Measurements from ENCODE around the gene KLHDC8A. TPM values are rescaled to one million over a fixed set of nuclear protein-coding genes. Genes with fewer than 3 reads are reported as not detected.

The KLHDC8A gene
- total and polyA plus RNA-seq, 9 of the 15 experiments (the other 6 are each of a cell fraction or from before 2014, with no cell fraction given), result 0.01 to 0.54 (median 0.04) TPM; not detected in 6

DNA sequence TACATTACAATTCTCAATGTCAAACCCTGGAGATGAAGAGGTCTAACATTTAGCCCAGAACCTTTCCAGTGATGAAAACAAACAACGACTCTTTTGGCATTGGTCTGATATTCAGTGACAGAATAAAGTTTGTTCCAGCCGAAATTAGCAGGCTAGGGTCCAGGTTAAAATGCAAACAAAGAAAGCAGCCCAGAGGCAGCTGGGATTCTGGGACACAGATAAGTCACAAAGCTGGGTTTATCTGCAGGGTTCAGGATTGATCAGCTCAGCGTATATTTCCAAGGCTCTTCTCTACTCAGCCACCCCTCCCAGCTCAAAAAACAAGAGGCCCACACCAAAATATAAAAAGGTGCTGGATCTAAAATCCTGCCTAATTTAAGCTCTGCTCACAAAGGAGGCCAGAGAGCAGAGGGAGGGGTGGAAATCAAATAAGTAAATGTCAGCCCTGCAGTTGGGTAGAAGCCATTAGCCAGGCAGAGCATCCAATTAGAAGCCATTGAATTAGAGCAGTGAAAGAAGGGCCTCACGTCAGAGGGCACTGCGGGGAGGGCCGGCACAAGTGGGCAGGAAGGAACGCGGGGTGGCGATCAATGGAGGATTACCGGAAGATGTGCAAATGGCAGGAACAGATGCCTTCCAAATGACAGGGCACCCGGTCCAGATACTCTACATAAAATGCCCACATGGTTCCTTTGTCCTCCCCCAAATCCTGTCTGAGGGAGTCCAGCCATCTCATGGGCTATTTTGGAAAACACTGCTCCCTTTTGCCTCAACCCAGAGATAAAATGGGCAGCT, 3.2 kb upstream of the KLHDC8A start:
- no peak overlapping the region for H3K27ac ChIP-seq (ENCODE audit: extremely low read depth, low read depth, low read length)
- in situ Hi-C loops (cut with MboI), result loop anchor here (10.0 kb wide), 1 partner anchor 125 kb away; no protein-coding TSS in a partner anchor
- no peak overlapping the region for H3K4me2 ChIP-seq (ENCODE audit: insufficient read depth, low read length)
- intact Hi-C loops (cut with micrococcal nuclease), result loop anchor here (10.0 kb wide), 1 partner anchor 75 kb away; no protein-coding TSS in a partner anchor
- no peaks in the 10 kb centered on the region; the same call in 1 of the 2 replicates for H4K20me1 ChIP-seq (replicated peaks; ENCODE audit: control insufficient read depth, insufficient read depth, low read length)
- H3K9me3 ChIP-seq (replicated peaks; ENCODE audit: control insufficient read depth, insufficient read depth, low read depth, low read length), result no peaks in the 10 kb centered on the region
- no peaks in the 10 kb centered on the region for H3K36me3 ChIP-seq (ENCODE audit: control insufficient read depth, insufficient read depth, low read length)
- peaks cover 41 to 54% of the 10 kb centered on the region in 2 experiments for H3K27me3 ChIP-seq (ENCODE audit: control insufficient read depth in 2 of 2, insufficient read depth in 2 of 2, low read length in 2 of 2)
- POLR2A ChIA-PET, result no interaction called here
- no TSS peak for BruUV-seq (replicated peaks)
- no peak overlapping the region for H3K9ac ChIP-seq (ENCODE audit: insufficient read depth in 1 of 2, low read depth in 2 of 2, low read length in 2 of 2)
- FAIRE-seq, result no peak
- no peaks in the 10 kb centered on the region for H3K9me1 ChIP-seq (ENCODE audit: control insufficient read depth, insufficient read depth, low read length)
- no peak for ATAC-seq
- H3K4me3 ChIP-seq, result no peak overlapping the region
- H3K79me2 ChIP-seq (ENCODE audit: control insufficient read depth, insufficient read depth, low read length), result no peaks in the 10 kb centered on the region
- H3K4me1 ChIP-seq (replicated peaks in 1 of 2; ENCODE audit: control insufficient read depth in 2 of 2, insufficient read depth in 2 of 2, low read length in 2 of 2), result peaks cover 0 to 3% of the 10 kb centered on the region in 2 experiments; a peak in 1 of 5 replicates
- TF ChIP-seq RBM14 (IDR thresholded peaks at IDR 0.05; ENCODE audit: borderline replicate concordance, insufficient read depth, low read depth, low read length) (no peak), CBX2 (IDR thresholded peaks at IDR 0.05; ENCODE audit: insufficient read depth, low read length, poor library complexity, severe bottlenecking) (no peak), ZNF75A (CRISPR knock-in tag; IDR thresholded peaks at IDR 0.05) (no peak)
- TF ChIP-seq, protein P1, sequence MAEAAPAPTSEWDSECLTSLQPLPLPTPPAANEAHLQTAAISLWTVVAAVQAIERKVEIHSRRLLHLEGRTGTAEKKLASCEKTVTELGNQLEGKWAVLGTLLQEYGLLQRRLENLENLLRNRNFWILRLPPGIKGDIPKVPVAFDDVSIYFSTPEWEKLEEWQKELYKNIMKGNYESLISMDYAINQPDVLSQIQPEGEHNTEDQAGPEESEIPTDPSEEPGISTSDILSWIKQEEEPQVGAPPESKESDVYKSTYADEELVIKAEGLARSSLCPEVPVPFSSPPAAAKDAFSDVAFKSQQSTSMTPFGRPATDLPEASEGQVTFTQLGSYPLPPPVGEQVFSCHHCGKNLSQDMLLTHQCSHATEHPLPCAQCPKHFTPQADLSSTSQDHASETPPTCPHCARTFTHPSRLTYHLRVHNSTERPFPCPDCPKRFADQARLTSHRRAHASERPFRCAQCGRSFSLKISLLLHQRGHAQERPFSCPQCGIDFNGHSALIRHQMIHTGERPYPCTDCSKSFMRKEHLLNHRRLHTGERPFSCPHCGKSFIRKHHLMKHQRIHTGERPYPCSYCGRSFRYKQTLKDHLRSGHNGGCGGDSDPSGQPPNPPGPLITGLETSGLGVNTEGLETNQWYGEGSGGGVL (CRISPR knock-in tag; IDR thresholded peaks at IDR 0.05), result no peak
- TF ChIP-seq, protein P2, sequence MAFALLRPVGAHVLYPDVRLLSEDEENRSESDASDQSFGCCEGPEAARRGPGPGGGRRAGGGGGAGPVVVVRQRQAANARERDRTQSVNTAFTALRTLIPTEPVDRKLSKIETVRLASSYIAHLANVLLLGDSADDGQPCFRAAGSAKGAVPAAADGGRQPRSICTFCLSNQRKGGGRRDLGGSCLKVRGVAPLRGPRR (CRISPR knock-in tag; IDR thresholded peaks at IDR 0.05), result no peak
- TF ChIP-seq, protein P3, sequence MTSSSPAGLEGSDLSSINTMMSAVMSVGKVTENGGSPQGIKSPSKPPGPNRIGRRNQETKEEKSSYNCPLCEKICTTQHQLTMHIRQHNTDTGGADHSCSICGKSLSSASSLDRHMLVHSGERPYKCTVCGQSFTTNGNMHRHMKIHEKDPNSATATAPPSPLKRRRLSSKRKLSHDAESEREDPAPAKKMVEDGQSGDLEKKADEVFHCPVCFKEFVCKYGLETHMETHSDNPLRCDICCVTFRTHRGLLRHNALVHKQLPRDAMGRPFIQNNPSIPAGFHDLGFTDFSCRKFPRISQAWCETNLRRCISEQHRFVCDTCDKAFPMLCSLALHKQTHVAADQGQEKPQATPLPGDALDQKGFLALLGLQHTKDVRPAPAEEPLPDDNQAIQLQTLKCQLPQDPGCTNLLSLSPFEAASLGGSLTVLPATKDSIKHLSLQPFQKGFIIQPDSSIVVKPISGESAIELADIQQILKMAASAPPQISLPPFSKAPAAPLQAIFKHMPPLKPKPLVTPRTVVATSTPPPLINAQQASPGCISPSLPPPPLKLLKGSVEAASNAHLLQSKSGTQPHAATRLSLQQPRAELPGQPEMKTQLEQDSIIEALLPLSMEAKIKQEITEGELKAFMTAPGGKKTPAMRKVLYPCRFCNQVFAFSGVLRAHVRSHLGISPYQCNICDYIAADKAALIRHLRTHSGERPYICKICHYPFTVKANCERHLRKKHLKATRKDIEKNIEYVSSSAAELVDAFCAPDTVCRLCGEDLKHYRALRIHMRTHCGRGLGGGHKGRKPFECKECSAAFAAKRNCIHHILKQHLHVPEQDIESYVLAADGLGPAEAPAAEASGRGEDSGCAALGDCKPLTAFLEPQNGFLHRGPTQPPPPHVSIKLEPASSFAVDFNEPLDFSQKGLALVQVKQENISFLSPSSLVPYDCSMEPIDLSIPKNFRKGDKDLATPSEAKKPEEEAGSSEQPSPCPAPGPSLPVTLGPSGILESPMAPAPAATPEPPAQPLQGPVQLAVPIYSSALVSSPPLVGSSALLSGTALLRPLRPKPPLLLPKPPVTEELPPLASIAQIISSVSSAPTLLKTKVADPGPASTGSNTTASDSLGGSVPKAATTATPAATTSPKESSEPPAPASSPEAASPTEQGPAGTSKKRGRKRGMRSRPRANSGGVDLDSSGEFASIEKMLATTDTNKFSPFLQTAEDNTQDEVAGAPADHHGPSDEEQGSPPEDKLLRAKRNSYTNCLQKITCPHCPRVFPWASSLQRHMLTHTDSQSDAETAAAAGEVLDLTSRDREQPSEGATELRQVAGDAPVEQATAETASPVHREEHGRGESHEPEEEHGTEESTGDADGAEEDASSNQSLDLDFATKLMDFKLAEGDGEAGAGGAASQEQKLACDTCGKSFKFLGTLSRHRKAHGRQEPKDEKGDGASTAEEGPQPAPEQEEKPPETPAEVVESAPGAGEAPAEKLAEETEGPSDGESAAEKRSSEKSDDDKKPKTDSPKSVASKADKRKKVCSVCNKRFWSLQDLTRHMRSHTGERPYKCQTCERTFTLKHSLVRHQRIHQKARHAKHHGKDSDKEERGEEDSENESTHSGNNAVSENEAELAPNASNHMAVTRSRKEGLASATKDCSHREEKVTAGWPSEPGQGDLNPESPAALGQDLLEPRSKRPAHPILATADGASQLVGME (CRISPR knock-in tag; IDR thresholded peaks at IDR 0.05), result no peak
- TF ChIP-seq, protein P4, sequence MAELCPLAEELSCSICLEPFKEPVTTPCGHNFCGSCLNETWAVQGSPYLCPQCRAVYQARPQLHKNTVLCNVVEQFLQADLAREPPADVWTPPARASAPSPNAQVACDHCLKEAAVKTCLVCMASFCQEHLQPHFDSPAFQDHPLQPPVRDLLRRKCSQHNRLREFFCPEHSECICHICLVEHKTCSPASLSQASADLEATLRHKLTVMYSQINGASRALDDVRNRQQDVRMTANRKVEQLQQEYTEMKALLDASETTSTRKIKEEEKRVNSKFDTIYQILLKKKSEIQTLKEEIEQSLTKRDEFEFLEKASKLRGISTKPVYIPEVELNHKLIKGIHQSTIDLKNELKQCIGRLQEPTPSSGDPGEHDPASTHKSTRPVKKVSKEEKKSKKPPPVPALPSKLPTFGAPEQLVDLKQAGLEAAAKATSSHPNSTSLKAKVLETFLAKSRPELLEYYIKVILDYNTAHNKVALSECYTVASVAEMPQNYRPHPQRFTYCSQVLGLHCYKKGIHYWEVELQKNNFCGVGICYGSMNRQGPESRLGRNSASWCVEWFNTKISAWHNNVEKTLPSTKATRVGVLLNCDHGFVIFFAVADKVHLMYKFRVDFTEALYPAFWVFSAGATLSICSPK (IDR thresholded peaks at IDR 0.05; ENCODE audit: borderline replicate concordance), result no peak
- no peak overlapping the region for H2AFZ ChIP-seq (ENCODE audit: low read depth, low read length)
- CTCF ChIA-PET (ENCODE audit: low intra/inter-chr PET ratio), result no interaction called here
- no peak for DNase-seq (ENCODE audit: extremely low read depth in 1 of 4, low spot score in 3 of 4)
- WGBS (ENCODE audit: insufficient coverage, low coverage, missing lambda C conversion rate), result 1% methylated on average over 11 of the region's 11 CpGs
